HG02973 (cell line): Measurements from ENCODE around the gene NUDT4B.
A peak's percentile ranks its signal among the peaks of the same experiment; 100 is the strongest.
"Not testable (repeated sequence)": the region's sequence is repeated elsewhere in the genome, so short reads cannot be mapped to it uniquely, and the experiment has no call there.

Source experiments
- ATAC-seq: cut with Tn5 transposase; IDR thresholded peaks from one replicate; pipeline ENCODE4 v1.9.1; 2021; ENCODE audit warnings: moderate library complexity; ENCODE audit not compliant: unreplicated experiment

The NUDT4B gene

GRCh38 chr1:148748563-148749334 lies at the start of gene NUDT4B:
Gene NUDT4B (plus strand): TSS chr1:148748774. CDS start chr1:148748953, 179 bp downstream.
- peak; percentile 33 for ATAC-seq

DNA sequence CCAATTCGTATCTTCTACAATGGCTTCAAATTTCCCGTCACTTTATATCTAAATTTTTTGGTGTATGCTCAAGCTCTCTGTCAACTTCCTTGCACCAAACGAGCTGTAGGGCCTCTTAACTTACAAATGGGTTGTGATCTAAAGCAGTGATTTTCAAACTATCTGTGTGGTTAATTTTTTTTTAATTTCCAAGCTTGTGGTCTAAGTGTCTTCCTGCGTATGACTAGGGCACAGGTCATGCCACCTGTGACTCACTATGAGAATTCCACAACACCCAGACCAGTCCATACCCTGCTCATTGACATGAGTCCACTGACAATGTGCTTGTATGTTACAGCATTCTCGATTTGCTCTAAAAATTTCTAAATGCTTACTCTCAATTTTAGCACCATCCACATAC lies 49.2 kb upstream of the NUDT4B start:
- ATAC-seq = not testable (repeated sequence)

- not testable (repeated sequence) for ATAC-seq
Observed at GRCh38 chr1:148702242-148702641, 46.3 kb upstream of the NUDT4B start.

GRCh38 chr1:148703973-148704591 lies 44.5 kb upstream of the NUDT4B start:
- not testable (repeated sequence) for ATAC-seq

- ATAC-seq = not testable (repeated sequence)
Observed at GRCh38 chr1:148705316-148705948, 43.1 kb upstream of the NUDT4B start.

DNA sequence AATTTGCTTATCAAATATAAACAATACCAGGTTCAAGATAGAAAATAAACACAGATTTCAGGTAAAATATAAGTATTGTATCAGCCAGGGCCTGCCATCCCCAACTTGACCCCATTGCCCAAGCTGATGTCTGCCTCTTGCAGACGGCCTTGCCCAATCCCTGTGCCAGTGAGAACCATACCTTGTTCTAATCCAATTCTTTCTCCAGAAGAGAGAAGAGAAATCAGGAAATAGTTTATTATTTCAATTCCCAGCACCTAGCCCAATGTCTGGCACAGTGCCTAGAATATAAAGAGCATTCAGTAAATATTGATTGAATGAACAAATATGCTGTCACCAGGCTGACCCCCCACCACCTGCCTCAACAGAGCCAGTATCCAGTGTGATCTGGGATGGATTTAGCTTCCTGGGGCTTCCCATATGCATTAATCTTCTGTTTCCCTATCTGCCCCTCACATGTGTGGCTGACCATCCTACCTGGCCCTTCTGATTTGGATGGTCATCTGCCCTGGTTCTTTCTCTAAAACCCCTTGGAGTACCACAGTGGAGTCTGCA lies 39.7 kb upstream of the NUDT4B start:
- not testable (repeated sequence) for ATAC-seq

DNA sequence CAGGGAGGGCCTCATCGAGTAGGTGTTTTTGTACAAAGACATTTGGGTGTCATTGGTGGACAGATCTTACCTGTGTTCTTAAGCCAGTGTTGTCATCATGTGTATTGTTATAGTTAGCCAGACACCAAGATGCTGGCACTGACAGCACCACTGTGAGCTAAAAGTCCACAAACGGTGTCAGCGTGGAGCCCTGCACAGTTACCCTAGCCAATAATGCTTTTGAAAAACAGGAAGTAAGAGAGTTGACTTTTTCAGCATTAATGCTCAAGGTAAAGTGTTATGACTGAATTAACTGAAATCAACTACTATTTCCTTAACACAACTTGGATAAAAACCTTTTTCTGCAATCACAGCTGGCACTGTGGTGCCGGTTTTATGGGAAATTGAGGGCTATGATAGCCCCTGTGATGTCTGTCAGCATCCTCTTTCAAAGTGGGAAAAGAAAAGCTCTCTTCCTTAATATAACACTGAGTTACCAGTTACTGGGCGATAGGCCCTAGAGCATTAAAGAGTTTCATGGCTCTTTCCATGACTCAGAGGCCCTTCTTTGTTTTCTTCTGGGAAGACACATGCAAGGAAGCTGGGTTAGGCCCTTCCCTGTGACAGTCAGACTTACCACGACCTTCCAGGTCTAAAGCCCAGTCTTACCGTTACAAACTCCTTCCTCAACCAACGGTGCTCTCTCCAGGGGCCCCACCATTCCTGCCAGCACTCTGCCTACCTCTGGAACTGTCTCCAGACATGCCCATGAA lies 37.6 kb upstream of the NUDT4B start:
- not testable (repeated sequence) for ATAC-seq

DNA sequence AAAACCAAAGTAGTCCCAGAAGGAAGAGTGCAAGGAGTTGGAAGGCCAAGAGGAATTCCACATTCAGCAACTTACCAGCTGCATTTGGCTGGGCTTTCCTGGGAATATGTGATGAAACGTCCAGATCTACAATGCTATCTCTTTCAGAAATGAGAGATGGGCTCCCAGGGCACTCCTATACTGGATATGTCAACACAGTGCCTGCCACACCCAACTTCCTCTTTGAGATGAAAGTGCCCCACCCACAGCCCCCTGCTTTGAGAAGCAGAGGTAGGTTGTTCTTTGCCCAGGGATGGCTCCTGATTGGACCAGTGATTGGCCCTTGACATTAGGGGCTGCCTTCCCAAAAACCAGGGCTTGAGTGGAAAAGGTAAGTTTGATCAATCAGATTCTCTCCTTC lies 36.2 kb upstream of the NUDT4B start:
- not testable (repeated sequence) for ATAC-seq

GRCh38 chr1:148715518-148715917 lies 33.1 kb upstream of the NUDT4B start:
- not testable (repeated sequence) for ATAC-seq

- not testable (repeated sequence) for ATAC-seq
Observed at GRCh38 chr1:148716966-148717520, 31.5 kb upstream of the NUDT4B start.

DNA sequence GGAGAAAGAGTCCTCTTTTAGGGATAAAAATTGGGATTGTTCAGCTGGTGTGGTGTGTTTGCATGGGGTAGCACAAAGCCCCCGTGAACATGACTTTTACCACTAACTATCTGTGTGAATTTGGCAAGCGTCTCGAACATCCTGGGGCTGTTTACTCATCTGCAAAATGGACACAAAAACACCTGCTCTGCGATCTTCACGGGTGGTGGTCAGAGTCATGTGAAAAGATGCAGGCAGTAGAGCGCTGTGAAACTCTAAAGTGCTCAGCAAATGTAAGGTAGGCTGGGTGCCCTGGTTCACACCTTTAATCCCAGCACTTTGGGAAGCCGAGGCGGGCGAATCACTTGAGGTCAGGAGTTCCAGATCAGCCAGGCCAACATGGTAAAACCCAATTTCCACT lies 27.7 kb upstream of the NUDT4B start:
- not testable (repeated sequence) for ATAC-seq

- ATAC-seq = not testable (repeated sequence)
Observed at GRCh38 chr1:148722758-148723157, 25.8 kb upstream of the NUDT4B start.

- ATAC-seq = not testable (repeated sequence)
Observed at GRCh38 chr1:148723515-148723914, 25.1 kb upstream of the NUDT4B start.

GRCh38 chr1:148724872-148725271 lies 23.7 kb upstream of the NUDT4B start:
- ATAC-seq = not testable (repeated sequence)

DNA sequence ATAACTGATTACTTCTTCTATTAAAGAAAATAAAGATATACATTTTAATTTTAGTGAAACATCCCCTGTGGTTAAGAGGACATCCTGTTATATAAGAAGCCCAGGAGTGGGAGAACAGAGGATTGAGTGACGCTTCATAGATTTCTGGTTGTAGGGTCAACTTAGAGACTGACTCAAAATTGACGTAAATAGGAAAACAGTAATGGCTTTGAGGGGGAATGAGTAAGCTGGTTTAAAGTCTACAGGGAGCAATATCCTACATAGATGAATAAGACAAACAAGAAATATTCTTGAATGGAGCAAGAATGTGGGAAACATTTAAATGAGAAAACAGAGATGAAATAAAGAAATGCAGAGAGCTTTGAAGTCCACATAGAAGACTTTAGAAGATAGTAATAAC lies 20.7 kb upstream of the NUDT4B start:
- ATAC-seq = not testable (repeated sequence)

GRCh38 chr1:148729128-148729527 lies 19.4 kb upstream of the NUDT4B start:
- peak; percentile 68 for ATAC-seq

DNA sequence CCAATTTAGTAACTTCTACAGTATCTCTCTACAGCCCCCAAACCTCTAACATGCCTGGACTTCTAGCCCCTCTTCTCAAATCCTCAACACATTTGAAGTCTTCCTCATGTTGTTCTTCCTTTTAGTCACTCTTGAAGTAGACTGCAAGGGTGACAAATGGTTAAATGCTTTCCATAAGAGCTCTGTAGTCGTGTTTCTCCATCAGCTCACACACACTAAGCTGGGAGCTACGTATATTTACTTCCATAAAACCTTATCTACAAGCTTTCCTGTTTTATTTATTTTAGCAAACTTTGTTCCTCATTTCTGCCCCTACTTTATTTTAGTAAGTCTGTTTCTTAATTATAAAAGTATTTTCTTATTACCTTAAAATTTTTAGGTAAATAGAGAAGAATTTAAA lies 19.0 kb upstream of the NUDT4B start:
- ATAC-seq = not testable (repeated sequence)

DNA sequence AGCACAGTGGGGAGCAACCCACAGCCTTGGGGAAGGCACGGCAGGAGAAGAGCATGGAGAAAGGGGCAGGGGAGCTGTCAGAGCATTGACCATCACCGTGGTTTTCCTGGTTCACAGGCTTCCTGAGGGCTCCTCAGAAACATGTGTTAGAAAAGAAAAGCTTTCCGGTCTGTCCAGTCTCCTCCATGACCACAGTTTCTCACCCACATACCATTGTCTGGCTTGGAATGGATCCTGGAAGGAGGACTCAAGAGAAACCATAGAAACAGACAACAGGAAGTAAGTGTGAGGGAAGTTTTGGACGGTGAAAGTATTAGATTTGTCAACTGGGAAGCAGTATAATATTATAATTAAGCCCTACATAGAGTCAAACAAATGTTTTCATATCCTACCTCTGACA lies 16.3 kb upstream of the NUDT4B start:
- ATAC-seq = not testable (repeated sequence)

GRCh38 chr1:148733585-148734310 lies 14.8 kb upstream of the NUDT4B start:
- peak; percentile 63 for ATAC-seq

DNA sequence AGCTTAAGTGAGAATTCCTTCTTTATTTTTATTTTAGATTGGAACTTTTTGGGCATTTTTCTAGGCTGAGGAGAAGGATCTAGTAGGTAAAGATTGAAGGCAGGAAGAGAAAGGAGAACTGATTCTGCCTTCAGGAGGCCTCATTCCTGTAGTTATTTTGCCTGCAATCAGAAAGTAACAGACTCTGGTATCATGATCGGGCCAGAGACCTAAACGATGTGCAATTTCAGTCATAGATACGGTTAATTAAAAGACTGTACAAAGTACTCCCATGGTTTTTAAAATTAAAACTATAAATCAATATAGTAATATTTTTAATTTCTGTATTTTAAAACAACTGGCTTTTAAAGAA lies 14.3 kb upstream of the NUDT4B start:
- not testable (repeated sequence) for ATAC-seq
